Lower leg skin (tissue), 3 donors: Measurements from ENCODE around the gene HGS.

Source experiments
- CTCF ChIP-seq, 3 donors: fragments of 450-650 bp; IDR thresholded peaks; one replicate each; pipeline ENCODE4 v1.5.1; 2016; ENCODE audit warnings: antibody characterized with exemption in 3 of 3, mild to moderate bottlenecking in 3 of 3, moderate library complexity in 2 of 3
- POLR2A ChIP-seq, 2 donors: fragments of 450-650 bp; IDR thresholded peaks; one replicate each; pipeline ENCODE4 v1.6.1; 2016 to 2017; ENCODE audit warnings: antibody characterized with exemption in 2 of 2, mild to moderate bottlenecking in 1 of 2, moderate library complexity in 1 of 2

GRCh38 chr17:81638683-81639082 is 45.1 kb upstream of the HGS start:
- TF ChIP-seq CTCF (IDR thresholded peaks at IDR 0.05), result no peak
- no peak for TF ChIP-seq POLR2A (IDR thresholded peaks at IDR 0.05)
